ENCODE measurements around the gene RASA2.

DNA sequence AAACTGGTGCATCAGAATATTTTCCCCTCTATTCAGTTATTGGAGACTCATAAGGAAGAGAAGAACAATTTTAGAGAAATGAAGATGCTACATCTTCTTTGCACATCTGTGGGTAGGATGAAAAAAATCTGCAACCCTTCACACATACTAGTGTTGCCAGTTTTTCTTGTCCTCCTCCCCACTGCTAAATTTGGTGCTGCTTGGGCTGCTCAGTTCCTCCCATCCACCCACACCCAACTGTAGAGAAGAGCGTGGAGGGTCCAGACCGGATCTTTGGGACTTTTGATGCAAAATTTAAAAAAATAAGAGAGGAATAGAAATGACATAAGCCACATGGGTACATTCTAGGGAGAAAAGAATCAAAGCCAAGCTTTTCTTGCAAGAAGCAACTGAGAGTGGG, 8.7 kb upstream of the RASA2 start:
- no peak for TF ChIP-seq SIN3A (IDR thresholded peaks at IDR 0.05; ENCODE audit: borderline replicate concordance in 2 of 2, control insufficient read depth in 1 of 2, low read depth in 2 of 2, low read length in 2 of 2)
- TF ChIP-seq NR2C1 (IDR thresholded peaks at IDR 0.05), result no peak
- no peak for TF ChIP-seq NR2C1 (tag; IDR thresholded peaks at IDR 0.05)
- TF ChIP-seq, protein P1, sequence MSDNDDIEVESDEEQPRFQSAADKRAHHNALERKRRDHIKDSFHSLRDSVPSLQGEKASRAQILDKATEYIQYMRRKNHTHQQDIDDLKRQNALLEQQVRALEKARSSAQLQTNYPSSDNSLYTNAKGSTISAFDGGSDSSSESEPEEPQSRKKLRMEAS (CRISPR knock-in tag; IDR thresholded peaks at IDR 0.05), result no peak
- no peak for TF ChIP-seq MAZ (CRISPR knock-in tag; conservative IDR thresholded peaks at IDR 0.05 in 1 of 2, IDR thresholded peaks at IDR 0.05 in 1 of 2)
- TF ChIP-seq POLR3A (IDR thresholded peaks at IDR 0.05; ENCODE audit: borderline replicate concordance, extremely low read depth, insufficient read depth, insufficient read length), result no peak
- TF ChIP-seq TARDBP (IDR thresholded peaks at IDR 0.05), result no peak
- TF ChIP-seq RCOR1 (IDR thresholded peaks at IDR 0.05; ENCODE audit: borderline replicate concordance in 1 of 2, low read depth in 2 of 2, low read length in 2 of 2), result no peak
- no peak for TF ChIP-seq POLR2AphosphoS5 (IDR thresholded peaks at IDR 0.05; ENCODE audit: control insufficient read depth, insufficient read depth, low read depth, low read length)
- TF ChIP-seq POLR2A (conservative IDR thresholded peaks at IDR 0.05), result no peak
- TF ChIP-seq PHB2 (IDR thresholded peaks at IDR 0.05; ENCODE audit: low read depth), result no peak
- no peak for TF ChIP-seq ZFP1 (CRISPR knock-in tag; IDR thresholded peaks at IDR 0.05)

Data from K562 (cell line).